ENCODE measurements around the gene TGFA. TPM values are rescaled to one million over a fixed set of nuclear protein-coding genes. Genes with fewer than 3 reads are reported as not detected.

TGFA gene
- total RNA-seq, 4 donors from 2014 or later = 0.46 to 2.0 (median 1.3) TPM

- WGBS = 83% methylated on average over 6 of the region's 6 CpGs
- Histone ChIP-seq H3K9me3 (peaks cover 0 to 14% (median 3%) of the 10 kb centered on the region in 4 donors), H3K4me3 (no peak overlapping the region), H3K27me3 (no peaks in the 10 kb centered on the region), H3K36me3 (no peaks in the 10 kb centered on the region), H3K27ac (replicated peaks in 1 of 4) (no peak overlapping the region), H3K4me1 (no peaks in the 10 kb centered on the region)
- no peak for TF ChIP-seq POLR2A (IDR thresholded peaks at IDR 0.05; ENCODE audit: low read depth)
- TF ChIP-seq EP300 (IDR thresholded peaks at IDR 0.05) = no peak
- TF ChIP-seq CTCF (IDR thresholded peaks at IDR 0.05) = no peak
- no peak for TF ChIP-seq POLR2AphosphoS5 (IDR thresholded peaks at IDR 0.05)
- intact Hi-C loops (cut with DNase I) = no loop called here
- no peak for DNase-seq (ENCODE audit: extremely low spot score)
Observed at GRCh38 chr2:70596293-70596692, 42.7 kb upstream of the TGFA start.

- H3K9me3 ChIP-seq = no peaks in the 10 kb centered on the region
- peak; percentile 55 for DNase-seq (ENCODE audit: extremely low spot score)
- no peaks in the 10 kb centered on the region for H3K4me1 ChIP-seq
- H3K27ac ChIP-seq (replicated peaks in 1 of 4) = no peak overlapping the region
- WGBS = 86% methylated on average over 7 of the region's 7 CpGs
- TF ChIP-seq EP300 (IDR thresholded peaks at IDR 0.05) (no peak), POLR2AphosphoS5 (IDR thresholded peaks at IDR 0.05) (no peak), CTCF (IDR thresholded peaks at IDR 0.05) (no peak), POLR2A (IDR thresholded peaks at IDR 0.05; ENCODE audit: low read depth) (no peak)
- intact Hi-C loops (cut with DNase I) = no loop called here
- H3K4me3 ChIP-seq = no peak overlapping the region
- H3K36me3 ChIP-seq = no peaks in the 10 kb centered on the region
- H3K27me3 ChIP-seq = no peaks in the 10 kb centered on the region
Observed at GRCh38 chr2:70583091-70583490, 29.5 kb upstream of the TGFA start.

GRCh38 chr2:70580352-70580751 lies 26.7 kb upstream of the TGFA start:
- DNase-seq (ENCODE audit: extremely low spot score) = peak; percentile 50
- intact Hi-C loops (cut with DNase I) = no loop called here
- no peaks in the 10 kb centered on the region for H3K4me1 ChIP-seq
- no peak overlapping the region for H3K27ac ChIP-seq (replicated peaks in 1 of 4)
- no peak overlapping the region for H3K4me3 ChIP-seq
- H3K36me3 ChIP-seq = no peaks in the 10 kb centered on the region
- no peak for TF ChIP-seq POLR2AphosphoS5 (IDR thresholded peaks at IDR 0.05)
- no peak for TF ChIP-seq EP300 (IDR thresholded peaks at IDR 0.05)
- no peak for TF ChIP-seq POLR2A (IDR thresholded peaks at IDR 0.05; ENCODE audit: low read depth)
- no peak for TF ChIP-seq CTCF (IDR thresholded peaks at IDR 0.05)
- H3K27me3 ChIP-seq = no peaks in the 10 kb centered on the region
- no peaks in the 10 kb centered on the region for H3K9me3 ChIP-seq

- 77% methylated on average over 3 of the region's 3 CpGs for WGBS
- peak; percentile 17 for DNase-seq (ENCODE audit: extremely low spot score)
- no peak for TF ChIP-seq CTCF (IDR thresholded peaks at IDR 0.05)
- no peak for TF ChIP-seq POLR2A (IDR thresholded peaks at IDR 0.05; ENCODE audit: low read depth)
- no peak for TF ChIP-seq EP300 (IDR thresholded peaks at IDR 0.05)
- TF ChIP-seq POLR2AphosphoS5 (IDR thresholded peaks at IDR 0.05) = no peak
Observed at GRCh38 chr2:70574618-70575017, 21.0 kb upstream of the TGFA start.

GRCh38 chr2:70574109-70574508 lies 20.5 kb upstream of the TGFA start:
- Histone ChIP-seq H3K27me3 (peaks cover 0 to 13% (median 0%) of the 10 kb centered on the region in 4 donors), H3K4me3 (no peak overlapping the region), H3K27ac (replicated peaks in 1 of 4) (no peak overlapping the region), H3K9me3 (no peaks in the 10 kb centered on the region), H3K36me3 (no peaks in the 10 kb centered on the region), H3K4me1 (no peaks in the 10 kb centered on the region)
- DNase-seq (ENCODE audit: extremely low spot score) = no peak
- TF ChIP-seq POLR2AphosphoS5 (IDR thresholded peaks at IDR 0.05) (no peak), EP300 (IDR thresholded peaks at IDR 0.05) (no peak), POLR2A (IDR thresholded peaks at IDR 0.05; ENCODE audit: low read depth) (no peak), CTCF (IDR thresholded peaks at IDR 0.05) (no peak)
- 89% methylated on average over 2 of the region's 2 CpGs for WGBS
- intact Hi-C loops (cut with DNase I) = no loop called here

More at GRCh38 chr2:70574618-70575017, 21.0 kb upstream of the TGFA start:
- Histone ChIP-seq H3K4me3 (no peak overlapping the region), H3K27ac (replicated peaks in 1 of 4) (no peak overlapping the region), H3K9me3 (no peaks in the 10 kb centered on the region), H3K36me3 (no peaks in the 10 kb centered on the region), H3K27me3 (peaks cover 0 to 13% (median 0%) of the 10 kb centered on the region in 4 donors), H3K4me1 (no peaks in the 10 kb centered on the region)
- intact Hi-C loops (cut with DNase I) = no loop called here

Measured in esophagus muscularis mucosa (tissue), 4 donors.